Neural progenitor cell (in vitro differentiated cells): ENCODE measurements around the gene CD58.

ENCODE experiments used
- CTCF ChIP-seq: fragments of 200-600 bp; sonication (generic); IDR thresholded peaks from 2 replicates; pipeline ENCODE4 v1.5.1; 2017; ENCODE audit warnings: antibody characterized with exemption, mild to moderate bottlenecking
- EZH2 ChIP-seq: fragments of 200-600 bp; sonication (generic); IDR thresholded peaks from 2 replicates; pipeline ENCODE4 v1.6.1; 2017; ENCODE audit warnings: antibody characterized with exemption, mild to moderate bottlenecking, moderate library complexity

- TF ChIP-seq CTCF (no peak), EZH2 (no peak)
These were observed 33.6 kb downstream of the CD58 start for GRCh38 chr1:116537040-116537831.
